Suprapubic skin (tissue), 4 donors: Measurements from ENCODE around the gene F5. TPM values are rescaled to one million over a fixed set of nuclear protein-coding genes. Genes with fewer than 3 reads are reported as not detected.
"Not testable (repeated sequence)": the region's sequence is repeated elsewhere in the genome, so short reads cannot be mapped to it uniquely, and the experiment has no call there.

Experiments used
- DNase-seq, 2 donors: peaks; one replicate each; pipeline ENCODE4 v3.0.0-alpha.2; 2019; ENCODE audit warnings: low spot score in 2 of 2
- H3K27ac ChIP-seq: fragments of 200-600 bp; sonication (generic); one replicate; pipeline ENCODE4 v1.5.1; 2019
- H3K27me3 ChIP-seq: fragments of 200-600 bp; sonication (generic); one replicate; pipeline ENCODE4 v1.5.1; 2019
- H3K36me3 ChIP-seq: fragments of 200-600 bp; sonication (generic); one replicate; pipeline ENCODE4 v1.5.1; 2019
- H3K4me1 ChIP-seq: fragments of 200-600 bp; sonication (generic); one replicate; pipeline ENCODE4 v1.5.1; 2019
- H3K4me3 ChIP-seq: fragments of 200-600 bp; sonication (generic); one replicate; pipeline ENCODE4 v1.5.1; 2019; ENCODE audit warnings: mild to moderate bottlenecking
- H3K9me3 ChIP-seq: fragments of 200-600 bp; sonication (generic); one replicate; pipeline ENCODE4 v1.5.1; 2019
- CTCF ChIP-seq, 2 donors: fragments of 200-600 bp in 1 of 2; fragments of 450-650 bp in 1 of 2; sonication (generic) in 1 of 2; IDR thresholded peaks; one replicate each; pipeline ENCODE4 v1.5.1; 2016 to 2019; ENCODE audit warnings: antibody characterized with exemption in 2 of 2, mild to moderate bottlenecking in 1 of 2, moderate library complexity in 1 of 2
- EP300 ChIP-seq: sonication (generic); formaldehyde crosslinking; IDR thresholded peaks from one replicate; pipeline ENCODE4 v1.6.1; 2017; ENCODE audit warnings: antibody characterized with exemption
- POLR2A ChIP-seq, 2 donors: fragments of 450-650 bp; IDR thresholded peaks; one replicate each; pipeline ENCODE4 v1.6.1; 2017; ENCODE audit warnings: antibody characterized with exemption in 2 of 2, mild to moderate bottlenecking in 2 of 2, moderate library complexity in 2 of 2
- POLR2AphosphoS5 ChIP-seq, 3 donors: sonication (generic); formaldehyde crosslinking; IDR thresholded peaks; one replicate each; pipeline ENCODE4 v1.6.1; 2017; ENCODE audit warnings: antibody characterized with exemption in 3 of 3
- WGBS: methylation state at CpG from one replicate; pipeline ENCODE4 v1.1.5; 2018; 5-methylcytosine and 5-hydroxymethylcytosine counted together
- total RNA-seq, 4 donors: library from RNA; depleted of rRNA; stranded (reverse); fragments of >200 nt; gene quantifications; one replicate each; pipeline ENCODE4 v1.1.0, GENCODE V29; 2016

F5 gene
- total RNA-seq, 4 donors from 2014 or later = 3.4 to 8.9 (median 5.4) TPM

GRCh38 chr1:169538998-169539871 is 47.0 kb downstream of the F5 start:
- TF ChIP-seq POLR2AphosphoS5 (IDR thresholded peaks at IDR 0.05) (no peak), EP300 (no peak), POLR2A (IDR thresholded peaks at IDR 0.05) (no peak), CTCF (IDR thresholded peaks at IDR 0.05) (no peak)
- 62% methylated on average over 3 of the region's 3 CpGs for WGBS
- Histone ChIP-seq H3K36me3 (no peaks in the 10 kb centered on the region), H3K27me3 (no peaks in the 10 kb centered on the region), H3K9me3 (no peaks in the 10 kb centered on the region), H3K27ac (no peak overlapping the region), H3K4me1 (no peaks in the 10 kb centered on the region), H3K4me3 (no peak overlapping the region)
- DNase-seq = no peak

- TF ChIP-seq POLR2AphosphoS5 (IDR thresholded peaks at IDR 0.05) = no peak
- no peak for TF ChIP-seq POLR2A (IDR thresholded peaks at IDR 0.05)
- TF ChIP-seq CTCF (IDR thresholded peaks at IDR 0.05) = no peak
- TF ChIP-seq EP300 = no peak
- no peaks in the 10 kb centered on the region for H3K36me3 ChIP-seq
- no peaks in the 10 kb centered on the region for H3K27me3 ChIP-seq
- no peak for DNase-seq
- H3K9me3 ChIP-seq = no peaks in the 10 kb centered on the region
- whole genome bisulfite sequencing = 95% methylated on average over 2 of the region's 2 CpGs
- no peak overlapping the region for H3K27ac ChIP-seq
- H3K4me3 ChIP-seq = no peak overlapping the region
- peaks cover 5% of the 10 kb centered on the region for H3K4me1 ChIP-seq
Measured at GRCh38 chr1:169534653-169535052, 51.6 kb downstream of the F5 start.

- DNase-seq, H3K4me3 ChIP-seq, H3K27me3 ChIP-seq, H3K36me3 ChIP-seq, H3K9me3 ChIP-seq, H3K27ac ChIP-seq: not testable (repeated sequence)
- peaks cover 13% of the 10 kb centered on the region for H3K4me1 ChIP-seq
- WGBS = 88% methylated on average over 9 of the region's 9 CpGs
Measured at GRCh38 chr1:169533528-169534190, 52.6 kb downstream of the F5 start.

DNA sequence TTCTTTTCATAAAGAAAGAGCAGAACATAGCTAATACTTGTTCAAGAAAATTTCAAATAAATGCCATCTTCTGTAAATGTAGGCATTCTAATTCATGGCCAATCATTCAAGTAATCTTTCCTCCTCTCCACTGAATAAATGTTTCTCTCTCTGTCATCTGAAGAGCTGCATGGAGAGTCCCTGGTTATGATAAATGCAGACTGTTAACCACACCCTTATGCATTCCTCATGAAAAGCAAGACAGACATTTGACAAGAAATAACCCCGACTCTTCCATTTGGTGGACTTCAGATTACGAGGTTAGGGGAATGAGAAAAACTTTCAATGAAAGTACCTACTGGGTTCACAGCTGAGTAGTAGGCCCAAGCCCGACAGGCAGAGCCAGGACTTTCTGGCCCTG is 55.8 kb downstream of the F5 start:
- H3K4me1 ChIP-seq = peaks cover 30% of the 10 kb centered on the region
- H3K27ac ChIP-seq = no peak overlapping the region
- no peaks in the 10 kb centered on the region for H3K27me3 ChIP-seq
- no peak for DNase-seq
- H3K9me3 ChIP-seq = no peaks in the 10 kb centered on the region
- H3K4me3 ChIP-seq = no peak overlapping the region
- 72% methylated on average over 3 of the region's 3 CpGs for WGBS
- no peaks in the 10 kb centered on the region for H3K36me3 ChIP-seq
- TF ChIP-seq EP300 = no peak
- TF ChIP-seq CTCF (IDR thresholded peaks at IDR 0.05) = no peak
- no peak for TF ChIP-seq POLR2A (IDR thresholded peaks at IDR 0.05)
- no peak for TF ChIP-seq POLR2AphosphoS5 (IDR thresholded peaks at IDR 0.05)

GRCh38 chr1:169529068-169529642 is 57.1 kb downstream of the F5 start:
- Histone ChIP-seq H3K4me1 (peaks cover 30% of the 10 kb centered on the region), H3K27ac (peak overlapping the region; percentile 72), H3K9me3 (no peaks in the 10 kb centered on the region), H3K4me3 (peak overlapping the region; percentile 3), H3K36me3 (no peaks in the 10 kb centered on the region), H3K27me3 (no peaks in the 10 kb centered on the region)
- no peak for TF ChIP-seq POLR2A (IDR thresholded peaks at IDR 0.05)
- TF ChIP-seq EP300 = no peak
- TF ChIP-seq POLR2AphosphoS5 (IDR thresholded peaks at IDR 0.05) = no peak
- no peak for TF ChIP-seq CTCF (IDR thresholded peaks at IDR 0.05)
- 42% methylated on average over 3 of the region's 3 CpGs for WGBS
- DNase-seq = no peak
